Measurements from ENCODE around the gene COMMD1.

GRCh38 chr2:61862085-61862484, 43.4 kb upstream of the COMMD1 start:
- TF ChIP-seq REST (IDR thresholded peaks at IDR 0.05; ENCODE audit: unreplicated experiment), result no peak
- no peak for TF ChIP-seq CTCF (conservative IDR thresholded peaks at IDR 0.05; ENCODE audit: low read depth in 2 of 2)
- TF ChIP-seq EZH2phosphoT487 (IDR thresholded peaks at IDR 0.05; ENCODE audit: unreplicated experiment), result no peak
- TF ChIP-seq EZH2 (IDR thresholded peaks at IDR 0.05; ENCODE audit: low read depth, unreplicated experiment), result no peak
- no peak for TF ChIP-seq CREB1 (CRISPR knock-in tag; IDR thresholded peaks at IDR 0.05; ENCODE audit: low read depth)
- TF ChIP-seq ETS1 (IDR thresholded peaks at IDR 0.05), result no peak
- no peak for TF ChIP-seq POLR2AphosphoS5 (IDR thresholded peaks at IDR 0.05; ENCODE audit: low read depth)

Data from GM23338 (cell line).